HG02571 (cell line): ENCODE results near the gene PJVK.
A peak's percentile ranks its signal among the peaks of the same experiment; 100 is the strongest.

Experiments used
- ATAC-seq: cut with Tn5 transposase; IDR thresholded peaks from one replicate; pipeline ENCODE4 v1.9.1; 2021; ENCODE audit warnings: mild to moderate bottlenecking, moderate library complexity; ENCODE audit not compliant: unreplicated experiment

The PJVK gene

DNA sequence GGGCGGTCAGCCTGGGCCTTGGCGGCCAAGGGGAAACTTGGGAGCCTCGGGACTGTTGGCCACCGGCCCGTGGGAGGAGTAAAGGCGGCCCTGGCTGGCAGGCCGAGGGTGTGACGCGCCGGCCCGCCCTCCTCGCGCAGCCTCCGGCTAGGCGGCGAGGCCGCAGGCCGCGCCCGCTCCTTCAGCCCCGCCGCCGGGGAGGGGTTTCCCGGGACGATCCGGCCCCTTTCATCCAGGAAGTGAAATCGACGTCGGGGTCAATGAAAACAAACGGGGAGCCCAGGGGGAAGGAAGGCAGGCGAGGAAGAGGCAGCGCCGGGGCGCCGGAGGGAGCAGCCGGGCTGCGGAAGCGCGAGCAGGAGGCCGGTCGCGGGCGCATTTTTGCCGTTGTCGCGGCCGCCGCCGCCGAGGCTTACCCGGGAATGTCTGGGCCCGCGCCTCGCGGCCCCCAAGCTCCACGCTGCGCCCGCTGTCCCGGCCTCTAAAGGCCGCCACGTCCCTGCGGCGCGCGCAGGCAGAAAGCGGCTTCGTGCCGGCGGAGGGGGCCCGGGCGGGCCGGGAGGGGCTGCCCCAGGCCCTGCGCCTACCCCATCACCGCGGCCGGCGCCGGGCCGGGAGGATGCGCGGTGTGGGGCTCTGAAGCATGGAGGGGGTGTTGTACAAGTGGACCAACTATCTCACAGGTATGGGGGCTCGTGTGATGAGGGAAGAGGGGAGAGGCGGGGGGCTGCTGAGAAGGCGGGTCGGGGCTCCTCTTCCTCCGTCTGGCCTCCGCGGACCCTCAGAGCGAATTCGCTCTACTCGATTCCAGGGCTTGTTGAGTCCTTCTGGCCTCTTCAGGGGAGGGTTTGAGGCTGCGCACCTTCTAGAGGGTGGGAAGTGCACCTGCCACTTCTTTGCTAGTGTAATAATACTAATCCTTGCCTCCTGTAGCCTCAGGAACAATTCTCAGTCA lies 29.3 kb downstream of the PJVK start, which contains the start of gene PLEKHA3:
Gene PLEKHA3 (plus strand): TSS at position 231 of the 955 bp plus-strand sequence. CDS start 413 bp downstream, at position 644.
- peak; percentile 66 for ATAC-seq

DNA sequence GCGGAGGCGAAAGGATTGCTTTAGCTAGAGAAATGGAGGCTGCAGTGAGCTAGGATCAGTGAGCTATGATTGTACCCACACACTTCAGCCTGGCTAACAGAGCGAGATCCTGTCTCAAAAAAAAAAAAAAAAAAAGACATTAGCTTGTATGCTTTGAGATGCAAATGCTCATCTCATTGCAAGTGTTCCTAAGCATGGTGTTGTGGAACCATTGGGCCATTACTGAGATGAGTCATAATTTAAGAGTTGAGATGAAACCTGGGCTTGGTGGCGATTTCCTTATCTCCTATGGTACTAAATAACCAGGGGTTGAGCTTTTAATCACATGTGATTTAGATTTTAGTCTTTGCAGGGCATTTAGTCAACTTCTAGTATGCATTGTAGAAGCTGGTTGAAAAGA lies 31.3 kb downstream of the PJVK start:
- no peak for ATAC-seq

GRCh38 chr2:178484245-178485041 lies 33.3 kb downstream of the PJVK start:
- no peak for ATAC-seq

- ATAC-seq, result no peak
These were observed 34.2 kb downstream of the PJVK start for GRCh38 chr2:178485356-178485755.

- ATAC-seq, result no peak
These were observed 40.4 kb downstream of the PJVK start for GRCh38 chr2:178491612-178492011.

DNA sequence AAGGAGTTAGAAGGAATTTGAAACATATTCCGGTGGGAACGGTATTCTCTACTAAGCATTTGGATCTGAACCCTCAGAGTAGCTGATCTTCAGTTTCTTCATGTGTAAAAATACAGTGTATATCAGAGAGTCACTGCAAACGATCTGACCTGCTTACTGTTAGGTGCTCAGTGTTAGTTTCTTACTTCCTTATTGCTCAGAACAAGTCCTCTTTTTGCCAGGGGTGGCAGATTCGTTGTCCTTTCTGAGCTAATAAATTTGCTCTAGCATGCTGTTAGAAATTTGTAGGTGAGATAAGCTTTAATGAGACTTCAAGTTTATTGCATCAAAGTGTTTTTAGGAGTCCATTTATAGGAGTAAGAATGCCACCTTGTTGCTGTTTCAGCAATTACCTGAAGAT lies 44.9 kb downstream of the PJVK start:
- no peak for ATAC-seq

DNA sequence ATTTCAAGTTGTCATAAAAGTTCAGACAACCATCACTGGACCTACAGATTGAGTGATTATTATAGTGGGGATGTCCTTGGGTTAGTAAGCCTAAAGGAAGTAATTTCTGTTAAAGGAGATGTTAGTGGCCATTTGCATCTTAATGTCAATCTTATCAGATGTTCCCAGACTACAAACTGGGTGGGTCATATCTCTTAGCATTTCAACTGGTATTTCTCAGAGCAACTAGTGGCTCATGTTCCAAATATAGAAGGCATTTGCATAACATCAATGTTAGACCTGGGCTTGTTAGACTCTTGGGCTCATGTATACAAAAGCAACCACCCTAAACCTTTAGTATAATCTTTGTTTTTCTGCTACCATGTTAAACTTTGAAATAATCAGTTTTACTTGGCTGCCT lies 47.0 kb downstream of the PJVK start:
- ATAC-seq, result no peak

- no peak for ATAC-seq
These were observed 48.5 kb downstream of the PJVK start for GRCh38 chr2:178499640-178500039.

GRCh38 chr2:178502751-178503150 lies 51.6 kb downstream of the PJVK start:
- no peak for ATAC-seq

DNA sequence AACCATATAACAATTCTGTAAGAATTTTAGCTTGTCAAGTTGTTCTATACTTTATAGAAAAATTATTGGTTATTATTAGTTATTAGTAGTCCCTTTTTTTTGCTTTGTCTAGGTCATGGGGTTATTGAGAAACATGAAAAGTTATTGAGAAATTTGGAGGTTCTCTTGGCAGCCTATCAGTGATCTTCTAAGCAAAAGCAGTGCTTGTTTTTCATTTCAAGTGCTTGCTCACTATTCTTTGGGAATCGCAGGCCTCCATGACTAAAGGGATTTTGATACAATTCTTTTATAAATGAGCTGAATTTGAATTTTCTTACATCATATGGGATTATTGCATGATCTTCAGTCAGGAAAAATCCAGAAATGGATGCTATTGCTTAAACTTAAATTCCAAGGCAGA lies 54.9 kb downstream of the PJVK start:
- no peak for ATAC-seq

DNA sequence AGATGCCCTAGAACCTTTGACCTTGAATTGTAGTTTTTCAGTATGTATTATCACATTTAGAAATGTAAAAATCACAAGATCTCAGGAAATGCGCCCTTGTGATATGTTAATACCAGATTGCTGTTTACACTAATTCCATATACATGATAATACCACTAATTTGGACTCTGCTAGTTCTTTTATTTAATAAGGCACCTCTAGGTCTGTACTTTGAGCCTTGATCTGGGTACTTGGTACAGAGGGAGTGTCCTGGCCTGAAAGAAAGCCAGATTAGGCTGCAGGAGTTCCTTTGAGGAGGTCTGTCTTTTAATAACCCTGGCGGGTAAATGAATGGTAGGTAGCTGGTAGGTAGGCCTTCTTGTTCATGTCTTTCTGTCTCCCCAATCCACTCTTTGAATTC lies 55.3 kb downstream of the PJVK start:
- ATAC-seq, result no peak

DNA sequence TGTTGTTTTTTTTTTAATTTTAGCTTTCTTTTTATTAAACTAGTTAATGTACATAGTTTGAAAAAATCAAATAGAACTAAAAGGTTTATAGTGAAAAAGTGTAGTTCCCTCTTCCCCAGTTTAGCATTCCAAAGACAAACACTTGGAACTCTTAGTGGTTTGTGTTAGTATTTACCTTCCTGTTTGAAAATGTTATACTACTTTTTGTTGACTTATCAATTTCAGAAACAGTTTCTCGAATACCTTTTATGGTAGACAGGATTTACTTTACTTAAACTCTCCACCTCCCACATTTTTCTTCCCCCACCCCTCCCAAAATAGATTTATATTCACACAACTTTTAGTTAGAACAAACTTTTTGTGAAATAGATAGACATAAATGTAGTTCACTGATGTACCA lies 55.8 kb downstream of the PJVK start:
- no peak for ATAC-seq

DNA sequence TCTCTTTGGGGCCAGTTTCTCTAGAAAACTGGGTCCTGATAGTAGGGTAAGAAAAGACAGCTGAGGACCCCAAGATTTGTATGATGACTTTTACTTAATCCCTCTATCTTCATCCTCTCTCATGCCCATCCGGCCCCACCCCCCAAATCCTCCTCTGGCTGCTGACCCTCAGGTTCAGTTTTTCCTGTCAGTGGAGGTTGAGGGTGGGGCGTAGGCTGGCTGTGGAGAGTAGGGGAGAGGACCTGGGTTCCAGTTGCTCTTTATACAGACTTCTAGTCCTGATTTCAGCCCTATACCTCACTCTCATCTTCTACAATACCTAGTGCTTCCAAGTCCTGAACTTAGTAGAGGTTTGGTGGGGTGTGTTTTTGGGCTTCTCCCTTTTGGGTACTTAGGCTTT lies 57.5 kb downstream of the PJVK start:
- no peak for ATAC-seq

DNA sequence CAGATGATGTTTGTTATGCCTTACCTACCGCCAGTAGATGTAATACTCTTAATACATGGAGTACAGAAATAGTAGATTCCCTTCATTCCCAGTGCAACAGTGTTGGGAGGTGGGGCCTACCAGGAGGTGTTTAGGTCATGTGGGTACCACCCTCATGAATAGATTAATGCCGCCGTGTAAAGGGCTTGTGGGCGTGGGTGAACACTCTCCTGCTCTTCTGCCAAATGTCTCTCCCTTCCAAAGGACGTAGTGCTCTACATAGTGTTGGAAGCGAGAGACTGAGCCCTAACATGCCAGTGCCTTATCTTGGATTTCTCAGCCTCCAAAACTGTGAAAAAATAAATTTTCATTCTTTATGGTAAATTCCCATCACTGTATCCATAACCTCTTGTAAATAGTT lies 59.2 kb downstream of the PJVK start:
- no peak for ATAC-seq
